ENCODE results near the gene CFAP157.
A peak's percentile ranks its signal among the peaks of the same experiment; 100 is the strongest.

Gene CFAP157

GRCh38 chr9:127730262-127730661 lies 23.5 kb downstream of the CFAP157 start:
- TF ChIP-seq GATA3 (IDR thresholded peaks at IDR 0.05; ENCODE audit: low read depth, low read length) (no peak), GATA2 (IDR thresholded peaks at IDR 0.05; ENCODE audit: low read depth, low read length) (no peak)

- no peak for TF ChIP-seq GATA3 (IDR thresholded peaks at IDR 0.05; ENCODE audit: low read depth, low read length)
These were observed 24.1 kb downstream of the CFAP157 start for GRCh38 chr9:127730799-127731410.

- no peak for TF ChIP-seq GATA2 (IDR thresholded peaks at IDR 0.05; ENCODE audit: low read depth, low read length)
- TF ChIP-seq GATA3 (IDR thresholded peaks at IDR 0.05; ENCODE audit: low read depth, low read length): no peak
These were observed 25.1 kb downstream of the CFAP157 start for GRCh38 chr9:127731938-127732337.

GRCh38 chr9:127732444-127732843 lies 25.7 kb downstream of the CFAP157 start:
- TF ChIP-seq GATA3 (IDR thresholded peaks at IDR 0.05; ENCODE audit: low read depth, low read length) (no peak), GATA2 (IDR thresholded peaks at IDR 0.05; ENCODE audit: low read depth, low read length) (no peak)

GRCh38 chr9:127733614-127734013 lies 26.8 kb downstream of the CFAP157 start:
- TF ChIP-seq GATA3 (IDR thresholded peaks at IDR 0.05; ENCODE audit: low read depth, low read length) (no peak), GATA2 (IDR thresholded peaks at IDR 0.05; ENCODE audit: low read depth, low read length) (no peak)

GRCh38 chr9:127734247-127734746 lies 27.5 kb downstream of the CFAP157 start:
- no peak for TF ChIP-seq GATA3 (IDR thresholded peaks at IDR 0.05; ENCODE audit: low read depth, low read length)
- no peak for TF ChIP-seq GATA2 (IDR thresholded peaks at IDR 0.05; ENCODE audit: low read depth, low read length)

- TF ChIP-seq GATA2 (IDR thresholded peaks at IDR 0.05; ENCODE audit: low read depth, low read length) (no peak), GATA3 (IDR thresholded peaks at IDR 0.05; ENCODE audit: low read depth, low read length) (no peak)
These were observed 28.1 kb downstream of the CFAP157 start, which contains the start of gene TOR2A for GRCh38 chr9:127734747-127735529. Gene TOR2A (minus strand): TSS chr9:127735294. CDS start chr9:127735270, 24 bp downstream.

- TF ChIP-seq GATA2 (IDR thresholded peaks at IDR 0.05; ENCODE audit: low read depth, low read length): no peak
- TF ChIP-seq GATA3 (IDR thresholded peaks at IDR 0.05; ENCODE audit: low read depth, low read length): no peak
These were observed 28.9 kb downstream of the CFAP157 start for GRCh38 chr9:127735530-127736185.

- TF ChIP-seq GATA2 (IDR thresholded peaks at IDR 0.05; ENCODE audit: low read depth, low read length) (no peak), GATA3 (IDR thresholded peaks at IDR 0.05; ENCODE audit: low read depth, low read length) (no peak)
These were observed 31.9 kb downstream of the CFAP157 start for GRCh38 chr9:127738666-127739065.

- TF ChIP-seq GATA2 (IDR thresholded peaks at IDR 0.05; ENCODE audit: low read depth, low read length) (no peak), GATA3 (IDR thresholded peaks at IDR 0.05; ENCODE audit: low read depth, low read length) (no peak)
These were observed 33.0 kb downstream of the CFAP157 start for GRCh38 chr9:127739614-127740330.

GRCh38 chr9:127741831-127742434 lies 35.1 kb downstream of the CFAP157 start:
- TF ChIP-seq GATA3 (IDR thresholded peaks at IDR 0.05; ENCODE audit: low read depth, low read length): no peak
- TF ChIP-seq GATA2 (IDR thresholded peaks at IDR 0.05; ENCODE audit: low read depth, low read length): no peak

- peak; percentile 90 for TF ChIP-seq GATA2 (IDR thresholded peaks at IDR 0.05; ENCODE audit: low read depth, low read length)
- no peak for TF ChIP-seq GATA3 (IDR thresholded peaks at IDR 0.05; ENCODE audit: low read depth, low read length)
These were observed 35.8 kb downstream of the CFAP157 start for GRCh38 chr9:127742435-127743088.
